Endothelial cell of umbilical vein (primary cell): ENCODE measurements around the gene SQOR.
A peak's percentile ranks its signal among the peaks of the same experiment; 100 is the strongest.

Source experiments
- CTCF ChIP-seq, 2 donors: IDR thresholded peaks; 1 replicate in 1 of 2; 2 replicates in 1 of 2; pipeline ENCODE4 v1.5.1; 2011; ENCODE audit warnings: low read length in 2 of 2, mild to moderate bottlenecking in 2 of 2, moderate library complexity in 2 of 2, control low read depth in 1 of 2, inconsistent platforms in 1 of 2, low read depth in 1 of 2; ENCODE audit not compliant: insufficient read depth in 1 of 2; ENCODE audit errors: extremely low read depth in 1 of 2
- EZH2 ChIP-seq: IDR thresholded peaks from 2 replicates; pipeline ENCODE4 v1.6.1; 2012; ENCODE audit warnings: borderline replicate concordance, low read depth, mild to moderate bottlenecking, moderate library complexity, low read length, inconsistent platforms; ENCODE audit not compliant: severe bottlenecking
- JUN ChIP-seq: IDR thresholded peaks from 2 replicates; pipeline ENCODE4 v1.6.1; 2011; ENCODE audit warnings: borderline replicate concordance, low read depth; ENCODE audit not compliant: insufficient read length, insufficient read depth
- POLR2A ChIP-seq: IDR thresholded peaks from 2 replicates; pipeline ENCODE4 v1.6.1; 2012; ENCODE audit warnings: low read depth, mild to moderate bottlenecking, control low read depth, low read length
- POLR2AphosphoS5 ChIP-seq: IDR thresholded peaks from 2 replicates; pipeline ENCODE4 v1.6.1; 2012; ENCODE audit warnings: low read depth, mild to moderate bottlenecking, control low read depth, low read length, moderate library complexity; ENCODE audit not compliant: insufficient read depth

GRCh38 chr15:45715528-45715927 lies 80.7 kb downstream of the SQOR start:
- TF ChIP-seq CTCF (IDR thresholded peaks at IDR 0.05; ENCODE audit: extremely low read depth in 1 of 2, insufficient read depth in 1 of 2, low read depth in 1 of 2, low read length in 2 of 2) (peak; percentile 7 to 38), POLR2AphosphoS5 (no peak), EZH2 (no peak), POLR2A (no peak), JUN (no peak)
